GM18858 (cell line): ENCODE measurements around the gene GBA3.

Source experiments
- ATAC-seq: cut with Tn5 transposase; IDR thresholded peaks from one replicate; pipeline ENCODE4 v1.9.1; 2021; ENCODE audit not compliant: unreplicated experiment

The GBA3 gene

DNA sequence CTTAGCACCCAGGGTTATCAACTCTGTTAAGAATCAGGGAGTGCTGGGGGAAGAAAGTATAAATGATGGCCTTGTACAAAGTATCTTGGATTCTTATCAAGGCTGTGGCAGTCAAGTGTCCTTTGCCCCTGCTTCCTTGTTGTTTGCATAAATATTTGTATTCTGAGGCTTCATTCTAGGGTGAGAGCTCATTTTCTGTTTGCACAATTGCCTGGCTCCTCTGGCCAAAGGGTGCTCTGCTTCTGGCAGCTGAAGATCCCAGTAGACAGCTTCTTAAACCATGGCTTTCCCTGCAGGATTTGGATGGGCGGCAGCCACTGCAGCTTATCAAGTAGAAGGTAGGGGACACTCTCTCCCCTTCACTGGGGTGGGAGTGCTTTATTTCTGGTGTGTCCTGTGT, at the start of gene GBA3:
Gene GBA3, plus strand, starts transcription at position 202 of the 400 bp plus-strand sequence.
- no peak for ATAC-seq

DNA sequence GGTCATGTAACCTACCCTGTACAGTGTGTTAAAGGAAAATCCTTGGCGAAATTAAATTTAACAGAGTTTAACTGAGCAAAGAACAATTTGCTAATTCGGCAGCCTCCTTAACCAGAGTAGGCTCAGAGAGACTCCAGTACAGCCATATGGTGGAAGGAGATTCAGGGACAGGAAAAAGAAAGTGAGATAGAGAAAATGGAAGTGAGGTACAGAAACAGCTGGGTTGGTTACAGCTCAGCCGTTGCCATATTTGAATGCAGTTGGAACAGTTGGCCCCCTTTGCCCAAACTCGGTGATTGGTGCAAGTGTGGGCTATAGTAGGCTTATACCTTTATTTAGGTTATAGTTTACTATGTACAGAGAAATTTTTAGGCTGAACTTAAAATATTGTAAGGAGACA, 48.8 kb upstream of the GBA3 start:
- ATAC-seq: no peak

- no peak for ATAC-seq
Measured at GRCh38 chr4:22645481-22646182, 47.1 kb upstream of the GBA3 start.

DNA sequence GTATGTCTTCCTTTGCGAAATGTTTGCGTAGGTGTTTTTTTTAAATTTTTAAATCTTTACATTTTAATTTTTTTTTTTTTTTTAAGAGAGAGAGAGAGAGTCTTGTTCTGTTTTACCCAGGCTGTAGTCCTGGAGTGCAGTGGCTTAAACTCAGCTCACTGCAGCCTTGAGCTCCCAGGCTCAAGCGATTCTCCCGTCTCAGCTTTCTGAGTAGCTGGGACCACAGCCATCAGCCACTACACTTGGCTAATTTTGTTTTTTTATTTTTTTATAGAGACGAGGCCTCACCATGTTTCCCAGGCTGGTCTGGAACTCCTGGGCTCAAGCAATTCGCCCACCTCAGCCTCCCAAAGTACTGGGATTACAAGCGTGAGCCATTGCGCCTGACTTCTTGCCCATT, 43.7 kb upstream of the GBA3 start:
- ATAC-seq: no peak

DNA sequence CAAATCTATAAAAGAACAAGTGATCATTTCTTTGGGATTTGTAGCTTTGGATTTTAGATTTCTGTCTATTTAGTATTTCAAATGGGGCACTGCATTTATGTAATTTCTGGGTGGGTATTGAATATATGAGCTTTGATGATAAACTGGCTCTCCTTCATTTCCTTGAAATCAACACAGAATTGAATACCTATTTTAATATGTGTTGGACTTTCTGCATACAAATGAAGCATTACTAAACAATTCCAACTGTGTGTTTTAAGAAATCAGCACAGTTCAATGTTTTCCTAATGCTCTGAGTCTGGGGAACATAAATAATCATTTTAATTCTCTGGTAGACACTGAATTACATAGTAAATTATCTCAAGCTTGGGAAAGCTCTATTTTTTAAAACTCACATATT, 42.0 kb upstream of the GBA3 start:
- ATAC-seq: no peak

DNA sequence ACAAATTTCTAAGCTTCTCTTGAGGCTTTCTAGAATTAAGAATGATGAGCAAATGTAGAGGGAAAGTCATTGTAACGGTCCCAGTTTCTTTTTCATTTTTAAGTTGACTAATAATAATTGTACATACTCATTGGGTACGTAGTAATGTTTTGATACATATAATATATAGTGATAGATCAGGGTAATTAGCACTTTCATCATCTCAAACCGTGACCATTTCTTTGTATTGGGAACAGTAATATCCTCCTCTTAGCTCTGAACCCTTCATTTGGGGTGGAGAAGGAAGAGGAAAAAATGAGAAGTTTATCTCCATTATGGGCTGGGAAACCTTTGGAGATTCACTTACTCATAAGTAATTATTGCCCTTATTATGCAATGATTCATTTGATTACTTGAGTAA, 39.0 kb upstream of the GBA3 start:
- ATAC-seq: no peak

DNA sequence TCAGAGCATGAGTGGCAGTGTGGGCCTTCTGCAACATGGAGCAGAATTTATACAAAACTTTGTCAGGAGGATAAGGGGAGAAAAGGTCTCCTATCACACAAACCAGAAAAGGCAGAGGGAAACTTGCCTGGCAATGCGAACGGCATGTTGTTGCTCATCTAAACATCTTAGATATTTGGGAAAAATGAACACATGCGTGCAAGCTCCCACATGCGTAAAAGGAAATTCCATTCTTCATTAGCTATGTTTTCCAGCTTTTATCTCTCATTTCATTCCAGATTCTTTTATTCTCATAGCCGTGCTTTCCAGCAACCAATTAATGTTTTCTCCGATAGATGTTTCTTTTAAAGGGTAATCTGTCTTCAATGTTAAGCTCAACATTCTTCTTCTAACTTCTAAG, 31.3 kb upstream of the GBA3 start:
- no peak for ATAC-seq

- no peak for ATAC-seq
Measured at GRCh38 chr4:22667332-22667940, 25.3 kb upstream of the GBA3 start.

- ATAC-seq: no peak
Measured at GRCh38 chr4:22668301-22668700, 24.4 kb upstream of the GBA3 start.

DNA sequence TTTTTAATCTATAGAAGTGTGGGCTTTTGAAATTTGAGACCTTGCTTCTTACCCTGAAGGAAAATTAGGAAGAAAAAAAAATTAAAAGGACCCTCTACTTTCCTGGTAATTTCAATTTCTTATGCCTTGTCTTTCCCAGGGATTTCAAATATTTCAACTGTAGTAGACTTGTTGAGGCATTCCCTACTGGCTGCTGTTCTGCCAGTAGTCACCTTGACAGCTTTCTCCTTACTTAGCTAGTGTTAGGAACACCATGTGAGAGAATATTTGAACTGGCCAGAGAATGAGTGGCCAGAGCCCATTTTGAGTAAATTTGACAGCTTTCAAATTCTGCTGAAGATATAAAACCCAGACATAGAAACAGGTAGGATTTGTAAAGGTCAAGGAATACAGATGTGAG, 24.0 kb upstream of the GBA3 start:
- no peak for ATAC-seq

DNA sequence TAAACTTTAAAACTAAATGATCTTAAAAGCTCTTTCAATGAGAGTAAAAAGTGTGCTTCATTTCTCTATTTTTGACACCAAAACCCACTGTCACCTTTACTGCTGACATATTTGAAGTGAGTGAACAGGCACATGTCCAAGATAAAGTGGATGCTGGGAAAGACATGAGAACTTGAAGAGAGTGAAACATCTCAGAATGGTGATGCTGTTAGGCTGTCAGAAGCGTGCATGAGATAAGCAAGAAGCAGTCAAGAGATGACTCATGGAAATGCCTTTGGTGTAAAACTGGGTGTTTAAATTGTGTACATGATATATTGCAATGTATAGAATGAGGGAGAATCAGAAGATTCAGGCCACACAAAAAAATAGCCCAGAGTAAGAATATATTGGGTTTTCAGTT, 21.8 kb upstream of the GBA3 start:
- ATAC-seq: no peak

DNA sequence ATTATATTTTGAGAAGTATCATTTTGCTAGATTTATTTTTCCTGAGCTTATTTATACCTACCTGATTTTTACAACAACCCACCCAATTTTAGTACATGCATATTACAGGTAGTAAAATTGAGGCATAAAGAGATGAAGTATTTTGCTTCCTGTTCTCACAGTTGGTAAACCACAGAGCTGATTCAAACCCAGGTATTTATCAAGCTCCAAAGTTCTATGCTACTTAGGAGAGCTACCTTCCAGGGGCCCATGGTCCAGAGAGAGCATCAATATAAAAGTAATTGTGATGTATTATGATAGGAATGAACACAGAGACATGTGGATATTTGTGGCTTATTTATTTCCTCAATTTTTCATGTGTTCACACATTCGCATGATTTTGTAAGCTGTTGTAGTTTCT, 20.2 kb upstream of the GBA3 start:
- no peak for ATAC-seq

- ATAC-seq: no peak
Measured at GRCh38 chr4:22672944-22673343, 19.8 kb upstream of the GBA3 start.

GRCh38 chr4:22674700-22675099, 18.0 kb upstream of the GBA3 start:
- no peak for ATAC-seq

GRCh38 chr4:22676063-22676462, 16.7 kb upstream of the GBA3 start:
- no peak for ATAC-seq

DNA sequence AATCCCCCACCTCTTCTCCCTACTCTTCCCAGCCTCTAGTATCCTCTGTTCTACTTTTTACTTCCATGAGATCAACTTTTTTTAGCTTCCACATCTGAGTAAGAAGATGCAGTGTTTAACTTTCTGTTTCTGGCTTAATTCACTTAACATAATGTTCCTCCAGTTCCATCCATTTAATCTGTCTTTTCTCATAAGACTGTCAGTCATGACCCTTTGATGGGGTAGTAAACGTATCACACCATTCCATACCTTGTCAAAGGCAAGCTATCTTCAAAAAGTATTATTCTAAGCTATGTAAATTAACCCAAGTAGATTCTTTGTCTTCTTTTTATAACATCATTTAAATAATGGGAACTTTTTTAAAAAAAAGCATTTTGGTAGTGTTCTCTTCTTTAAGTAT, 15.0 kb upstream of the GBA3 start:
- no peak for ATAC-seq

- no peak for ATAC-seq
Measured at GRCh38 chr4:22678940-22679854, 13.5 kb upstream of the GBA3 start.

DNA sequence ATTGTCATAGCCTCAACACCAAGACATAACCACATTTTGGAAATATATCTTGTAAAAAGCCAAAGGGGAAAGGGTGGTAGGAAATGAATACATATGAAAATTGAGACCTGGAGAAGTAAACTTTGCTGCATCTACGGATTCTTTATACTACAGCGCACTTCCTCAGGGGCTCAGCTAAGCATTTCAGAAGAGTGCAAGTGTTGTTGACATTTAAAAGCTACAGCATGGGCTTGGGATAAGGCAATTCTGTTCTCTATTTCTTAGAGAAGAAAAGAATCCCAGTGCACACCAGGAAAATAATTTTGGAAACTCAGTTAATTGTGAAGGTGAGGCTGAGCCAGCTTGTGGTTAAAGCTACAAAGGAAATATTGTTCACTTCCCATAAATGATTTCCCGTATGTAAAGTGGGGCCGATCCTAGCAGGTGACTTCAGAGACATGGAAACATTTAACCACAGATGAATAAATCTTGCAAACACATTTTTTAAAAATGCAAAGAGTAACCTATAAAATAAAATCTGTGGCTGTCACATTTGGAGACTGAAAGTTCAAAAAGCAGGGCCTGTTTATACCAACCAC, 12.6 kb upstream of the GBA3 start:
- ATAC-seq: no peak

- no peak for ATAC-seq
Measured at GRCh38 chr4:22683726-22684125, 9.0 kb upstream of the GBA3 start.

DNA sequence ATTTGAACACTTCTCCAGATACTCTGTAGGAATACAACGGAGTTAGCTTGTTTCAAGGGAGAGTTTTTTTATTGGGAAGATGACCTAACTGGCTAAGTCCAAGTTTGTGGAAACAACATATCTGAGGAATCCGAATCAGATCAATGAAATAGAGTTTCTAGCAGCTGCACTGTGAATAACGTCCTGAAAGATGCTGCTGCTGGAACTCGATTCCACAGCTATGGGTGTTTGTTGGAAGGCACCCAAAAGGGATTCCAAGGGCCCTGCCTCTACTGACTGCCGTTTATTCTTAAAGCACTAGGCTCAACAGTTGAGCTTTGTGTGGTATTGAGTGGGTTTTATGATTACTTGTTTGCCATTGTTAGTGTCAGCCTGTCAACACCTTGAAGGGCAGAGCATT, 6.6 kb upstream of the GBA3 start:
- ATAC-seq: no peak

DNA sequence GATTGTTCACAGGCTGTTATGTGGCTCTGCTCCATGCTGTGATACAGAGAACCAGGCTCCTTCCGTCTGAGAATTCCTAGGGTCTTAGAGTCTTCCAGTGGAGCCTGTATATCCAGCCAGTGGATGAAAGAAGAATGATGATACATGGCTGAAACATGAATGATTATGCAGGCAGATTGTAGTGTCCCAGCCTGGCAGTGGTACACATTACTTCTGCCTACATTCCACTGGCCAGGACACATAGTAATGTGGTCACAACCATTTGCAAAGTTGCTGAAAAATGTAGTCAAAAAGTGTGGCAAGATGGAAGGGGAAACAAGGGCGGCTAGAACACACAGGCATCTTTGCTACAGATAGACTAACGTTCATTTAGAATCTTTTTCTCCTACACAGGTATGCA, 4.5 kb upstream of the GBA3 start:
- ATAC-seq: no peak

GRCh38 chr4:22689428-22689827, 3.3 kb upstream of the GBA3 start:
- ATAC-seq: no peak
